H9 (cell line): Measurements from ENCODE around the gene DEK. TPM values are rescaled to one million over a fixed set of nuclear protein-coding genes. Genes with fewer than 3 reads are reported as not detected.

Source experiments
- DNase-seq: peaks from one replicate; pipeline ENCODE4 v3.0.0-alpha.2; 2017
- H2AFZ ChIP-seq: one replicate; pipeline ENCODE4 v1.6.1; 2013; ENCODE audit warnings: mild to moderate bottlenecking, low read length, control low read depth, moderate library complexity
- H2AK5ac ChIP-seq: 2 replicates; pipeline ENCODE4 v1.6.1; 2013; ENCODE audit warnings: low read length, control low read depth, mixed read lengths; ENCODE audit not compliant: insufficient read length
- H2BK120ac ChIP-seq: one replicate; pipeline ENCODE4 v1.6.1; 2013; ENCODE audit warnings: low read depth, mild to moderate bottlenecking, low read length, control low read depth, inconsistent platforms; ENCODE audit not compliant: poor library complexity, severe bottlenecking
- H2BK12ac ChIP-seq: 2 replicates; pipeline ENCODE4 v1.6.1; 2013; ENCODE audit warnings: low read length, control low read depth, mixed read lengths, low read depth; ENCODE audit not compliant: insufficient read length
- H2BK15ac ChIP-seq: 2 replicates; pipeline ENCODE4 v1.6.1; 2013; ENCODE audit warnings: low read depth, low read length, control low read depth
- H2BK20ac ChIP-seq: one replicate; pipeline ENCODE4 v1.6.1; 2013; ENCODE audit warnings: low read depth, mild to moderate bottlenecking, low read length, control low read depth, inconsistent platforms; ENCODE audit not compliant: poor library complexity, severe bottlenecking
- H2BK5ac ChIP-seq: 2 replicates; pipeline ENCODE4 v1.6.1; 2013; ENCODE audit warnings: low read length, control low read depth, mixed read lengths; ENCODE audit not compliant: insufficient read length
- H3K14ac ChIP-seq: 2 replicates; pipeline ENCODE4 v1.6.1; 2013; ENCODE audit warnings: low read length, control low read depth; ENCODE audit not compliant: insufficient read depth
- H3K18ac ChIP-seq: 2 replicates; pipeline ENCODE4 v1.6.1; 2013; ENCODE audit warnings: low read depth, mild to moderate bottlenecking, mixed read lengths, low read length, control low read depth; ENCODE audit not compliant: insufficient read length
- H3K23ac ChIP-seq: 2 replicates; pipeline ENCODE4 v1.6.1; 2013; ENCODE audit warnings: low read length, control low read depth, mixed read lengths, low read depth; ENCODE audit not compliant: insufficient read length
- H3K23me2 ChIP-seq: 2 replicates; pipeline ENCODE4 v1.6.1; 2013; ENCODE audit warnings: low read depth, mild to moderate bottlenecking, mixed read lengths, low read length, control low read depth; ENCODE audit not compliant: insufficient read length, poor library complexity, severe bottlenecking
- H3K27ac ChIP-seq: 2 replicates; pipeline ENCODE4 v1.5.1; 2013; ENCODE audit warnings: low read length, control low read depth, mixed read lengths, low read depth; ENCODE audit not compliant: insufficient read length
- H3K27me3 ChIP-seq: 2 replicates; pipeline ENCODE4 v1.6.1; 2013; ENCODE audit warnings: low read length, control low read depth, inconsistent platforms; ENCODE audit not compliant: insufficient read depth
- H3K4ac ChIP-seq: 2 replicates; pipeline ENCODE4 v1.6.1; 2013; ENCODE audit warnings: low read depth, mild to moderate bottlenecking, control low read depth, inconsistent platforms, low read length, moderate library complexity
- H3K4me1 ChIP-seq: 2 replicates; pipeline ENCODE4 v1.6.1; 2013; ENCODE audit warnings: low read length, control low read depth, inconsistent platforms; ENCODE audit not compliant: insufficient read depth
- H3K4me2 ChIP-seq: 2 replicates; pipeline ENCODE4 v1.6.1; 2013; ENCODE audit warnings: low read length, control low read depth, mixed read lengths; ENCODE audit not compliant: insufficient read length, insufficient read depth
- H3K56ac ChIP-seq: 2 replicates; pipeline ENCODE4 v1.6.1; 2013; ENCODE audit warnings: low read depth, mild to moderate bottlenecking, mixed read lengths, low read length, control low read depth; ENCODE audit not compliant: insufficient read length
- H3K79me1 ChIP-seq: 2 replicates; pipeline ENCODE4 v1.6.1; 2013; ENCODE audit warnings: low read depth, mild to moderate bottlenecking, moderate library complexity, low read length, control low read depth, inconsistent platforms; ENCODE audit not compliant: insufficient read depth, poor library complexity, severe bottlenecking
- H3K79me2 ChIP-seq: 2 replicates; pipeline ENCODE4 v1.6.1; 2013; ENCODE audit warnings: low read length, control low read depth, inconsistent platforms; ENCODE audit not compliant: insufficient read depth
- H3K9ac ChIP-seq: 2 replicates; pipeline ENCODE4 v1.6.1; 2013; ENCODE audit warnings: low read length, control low read depth, mixed read lengths; ENCODE audit not compliant: insufficient read length; ENCODE audit errors: extremely low read depth
- H3K9me3 ChIP-seq: one replicate; pipeline ENCODE4 v1.6.1; 2013; ENCODE audit warnings: low read depth, low read length, inconsistent platforms; ENCODE audit not compliant: control insufficient read depth
- H3T11ph ChIP-seq: one replicate; pipeline ENCODE4 v1.6.1; 2013; ENCODE audit warnings: mild to moderate bottlenecking, low read length, control low read depth, inconsistent platforms
- H4K20me1 ChIP-seq: one replicate; pipeline ENCODE4 v1.6.1; 2013; ENCODE audit not compliant: control insufficient read depth, insufficient read length, insufficient read depth
- H4K5ac ChIP-seq: 2 replicates; pipeline ENCODE4 v1.6.1; 2013; ENCODE audit warnings: low read depth, mild to moderate bottlenecking, mixed read lengths, low read length, control low read depth; ENCODE audit not compliant: insufficient read length
- H4K8ac ChIP-seq: replicated peaks from 2 replicates; pipeline ENCODE4 v1.6.1; 2013; ENCODE audit warnings: low read length, control low read depth, mixed read lengths, low read depth; ENCODE audit not compliant: insufficient read length
- H4K91ac ChIP-seq: 2 replicates; pipeline ENCODE4 v1.6.1; 2013; ENCODE audit warnings: low read depth, mild to moderate bottlenecking, moderate library complexity, mixed read lengths, low read length, control low read depth; ENCODE audit not compliant: insufficient read length
- H3K27ac Mint-ChIP-seq, 3 experiments: 2 replicates in 2 of 3; 3 replicates in 1 of 3; pipeline ENCODE4 v1.8.0; 2020 to 2021; ENCODE audit warnings: mixed read lengths in 3 of 3, mild to moderate bottlenecking in 1 of 3, moderate library complexity in 1 of 3
- H3K27me3 Mint-ChIP-seq: 2 replicates; pipeline ENCODE4 v1.8.0; 2021; ENCODE audit warnings: low read depth, mild to moderate bottlenecking, moderate library complexity, mixed read lengths
- H3K36me3 Mint-ChIP-seq, 3 experiments: 2 replicates in 2 of 3; 3 replicates in 1 of 3; pipeline ENCODE4 v1.8.0; 2020 to 2021; ENCODE audit warnings: low read depth in 3 of 3, mixed read lengths in 3 of 3; ENCODE audit not compliant: insufficient read depth in 1 of 3
- H3K4me1 Mint-ChIP-seq, 2 experiments: 2 replicates each; pipeline ENCODE4 v1.8.0; 2020; ENCODE audit warnings: mixed read lengths in 2 of 2
- H3K4me3 Mint-ChIP-seq, 2 experiments: 2 replicates in 1 of 2; 3 replicates in 1 of 2; pipeline ENCODE4 v1.8.0; 2020 to 2021; ENCODE audit warnings: mild to moderate bottlenecking in 2 of 2, mixed read lengths in 2 of 2, moderate library complexity in 1 of 2
- H3K9me3 Mint-ChIP-seq, 2 experiments: 2 replicates in 1 of 2; 3 replicates in 1 of 2; pipeline ENCODE4 v1.8.0; 2020; ENCODE audit warnings: mild to moderate bottlenecking in 2 of 2, mixed read lengths in 2 of 2, moderate library complexity in 1 of 2
- CTCF ChIP-seq: fragments of 200-600 bp; sonication (generic); conservative IDR thresholded peaks from 3 replicates; pipeline ENCODE4 v1.8.0; 2021; ENCODE audit warnings: antibody characterized with exemption, mild to moderate bottlenecking
- WGBS: extraction: QIAGEN DNeasy Blood & Tissue Kit; methylation state at CpG from one replicate; pipeline ENCODE4 v1.1.7; 2013; ENCODE audit warnings: missing lambda C conversion rate, low lambda C conversion rate, mixed read lengths; ENCODE audit not compliant: insufficient read length; ENCODE audit errors: extremely low coverage; 5-methylcytosine and 5-hydroxymethylcytosine counted together
- total RNA-seq: library from RNA; stranded (reverse); gene quantifications from 2 replicates; pipeline ENCODE4 v1.2.1, GENCODE V29; 2021

DEK gene
- total RNA-seq, 1 experiment from 2014 or later, result 217 TPM

- H3K4me1 ChIP-seq, result no peaks in the 10 kb centered on the region; the same call in 1 of the 2 replicates
- H3K9ac ChIP-seq, result no peak overlapping the region
- no peak overlapping the region for H3K4ac ChIP-seq
- Mint-ChIP-seq H3K4me1 (peaks cover 23 to 33% of the 10 kb centered on the region in 2 experiments), H3K27me3 (no peaks in the 10 kb centered on the region), H3K27ac (peak overlapping the region; percentile 86 to 90 (median 89); a peak in 6 of 7 replicates), H3K4me3 (no peak overlapping the region), H3K36me3 (peaks cover 69 to 93% (median 82%) of the 10 kb centered on the region in 3 experiments), H3K9me3 (no peaks in the 10 kb centered on the region)
- no peak overlapping the region for H4K8ac ChIP-seq
- no peak overlapping the region for H2AFZ ChIP-seq
- H3K27ac ChIP-seq, result no peak overlapping the region
- no peak overlapping the region for H2AK5ac ChIP-seq
- no peak overlapping the region for H3K18ac ChIP-seq
- H3K23ac ChIP-seq, result no peak overlapping the region
- TF ChIP-seq CTCF, result no peak
- H3K79me2 ChIP-seq, result peaks cover 3% of the 10 kb centered on the region; the same call in 1 of the 2 replicates
- peaks cover 13% of the 10 kb centered on the region for H3K79me1 ChIP-seq
- no CpG with 5 or more reads among the region's 11 CpGs for WGBS
- H3K9me3 ChIP-seq, result no peaks in the 10 kb centered on the region
- no peak overlapping the region for H2BK12ac ChIP-seq
- H3T11ph ChIP-seq, result no peak overlapping the region
- no peaks in the 10 kb centered on the region for H3K23me2 ChIP-seq
- DNase-seq, result no peak
- H4K5ac ChIP-seq, result no peak overlapping the region
- no peak overlapping the region for H2BK15ac ChIP-seq
- H3K4me2 ChIP-seq, result no peak overlapping the region
- no peak overlapping the region for H3K14ac ChIP-seq
- H4K91ac ChIP-seq, result no peak overlapping the region
- no peak overlapping the region for H2BK5ac ChIP-seq
- H2BK20ac ChIP-seq, result no peak overlapping the region
- H4K20me1 ChIP-seq, result no peaks in the 10 kb centered on the region
- H3K56ac ChIP-seq, result no peak overlapping the region
- H3K27me3 ChIP-seq, result no peaks in the 10 kb centered on the region
- H2BK120ac ChIP-seq, result no peak overlapping the region
Observed at GRCh38 chr6:18242062-18242851, 22.1 kb downstream of the DEK start.
